GM19324 (cell line): ENCODE results near the gene DYRK1B.

ENCODE experiments used
- ATAC-seq: cut with Tn5 transposase; IDR thresholded peaks from one replicate; pipeline ENCODE4 v1.9.1; 2021; ENCODE audit warnings: mild to moderate bottlenecking, moderate library complexity; ENCODE audit not compliant: unreplicated experiment, low FRiP score

Gene DYRK1B

DNA sequence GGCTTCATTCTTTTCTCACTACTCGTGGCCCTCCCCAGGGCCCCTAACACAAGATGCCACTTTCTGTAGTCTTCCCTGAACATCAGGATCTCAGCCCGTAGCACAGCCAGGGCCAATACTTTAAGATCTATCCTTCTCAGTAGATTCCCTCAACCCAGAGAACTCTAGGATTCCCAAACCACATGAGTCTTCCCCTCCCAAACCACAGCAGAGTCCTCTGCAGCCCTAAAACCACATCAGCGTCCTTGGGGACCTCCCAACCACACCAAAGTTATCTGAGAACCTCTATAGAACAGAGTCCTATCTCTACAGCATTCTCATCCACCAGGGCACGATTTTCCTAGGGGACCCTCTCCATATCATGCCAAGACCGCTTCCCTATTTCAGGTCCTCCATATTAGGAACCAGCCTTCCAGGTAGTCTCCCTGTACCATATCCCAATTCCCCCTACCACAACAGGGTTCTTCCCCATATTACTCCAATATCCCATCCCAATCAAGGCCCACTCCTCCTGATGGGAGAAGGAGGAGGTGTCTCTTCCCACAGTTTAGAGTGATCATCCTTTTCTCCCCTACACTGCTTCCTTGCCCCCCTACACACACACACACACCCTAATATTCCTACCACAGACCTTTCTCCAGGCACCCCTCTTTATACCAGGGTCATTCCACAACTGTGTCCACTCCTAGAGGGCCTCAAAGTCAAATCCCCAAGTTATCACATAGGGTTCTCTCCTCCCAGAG lies 1.4 kb downstream of the DYRK1B start:
- ATAC-seq, result no peak

DNA sequence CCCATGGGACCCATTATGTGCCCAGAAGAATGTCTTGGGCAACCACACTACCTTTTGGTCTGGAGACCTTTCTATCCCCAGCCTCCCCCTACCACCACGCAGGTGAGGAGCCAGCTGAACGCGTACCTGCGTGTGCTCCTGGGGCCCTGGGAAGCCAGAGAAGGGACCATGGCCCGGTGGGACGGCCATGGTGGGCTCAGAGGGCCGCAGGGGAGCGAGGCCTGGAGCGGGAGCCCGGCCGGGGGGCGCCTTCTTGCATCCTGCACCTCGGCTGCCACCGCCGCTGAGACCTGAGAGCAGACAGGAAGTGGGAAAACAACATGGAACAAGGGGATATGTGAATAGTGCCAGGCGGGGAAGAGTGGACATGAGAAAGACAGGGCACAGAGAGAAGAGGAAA lies 2.3 kb downstream of the DYRK1B start:
- ATAC-seq, result no peak

DNA sequence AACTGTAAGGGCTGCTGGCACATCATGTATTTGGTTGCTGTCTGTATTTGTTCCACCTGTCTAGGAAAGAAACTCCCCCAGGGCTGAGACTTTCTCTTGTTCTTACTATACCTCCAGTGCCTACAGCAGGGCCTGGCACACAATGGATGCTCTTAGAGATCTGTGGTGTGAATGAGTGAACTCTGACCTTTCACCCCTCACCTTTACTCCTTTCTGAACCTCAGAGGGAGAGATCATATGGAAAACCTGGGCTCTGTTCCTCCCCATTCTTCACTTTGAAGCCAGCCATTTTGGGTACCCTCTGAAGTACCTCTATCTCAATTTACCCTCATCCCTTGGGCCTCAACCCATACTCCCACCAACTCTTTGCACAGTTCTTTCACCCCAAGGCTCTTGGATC lies 3.1 kb downstream of the DYRK1B start:
- ATAC-seq, result no peak

DNA sequence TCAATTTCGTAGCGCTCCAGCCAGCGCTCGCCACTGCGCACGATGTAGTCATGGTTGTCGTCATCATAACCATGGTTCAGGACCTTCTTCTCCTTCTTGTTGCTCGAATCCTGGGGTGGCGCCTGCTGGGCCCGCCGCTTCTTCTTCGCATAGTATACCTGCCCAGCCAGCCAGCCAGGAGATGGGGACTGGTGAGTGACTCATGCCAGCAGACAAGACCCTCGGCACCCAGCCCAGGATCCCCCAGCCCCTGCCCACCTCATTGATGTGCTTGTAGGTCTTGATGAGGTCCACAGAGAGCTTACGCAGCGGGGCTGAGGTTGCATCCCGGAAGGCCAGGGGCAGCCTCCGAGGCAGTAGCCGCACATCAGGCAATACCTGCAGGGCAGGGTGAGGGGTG lies 3.6 kb downstream of the DYRK1B start:
- ATAC-seq, result no peak

DNA sequence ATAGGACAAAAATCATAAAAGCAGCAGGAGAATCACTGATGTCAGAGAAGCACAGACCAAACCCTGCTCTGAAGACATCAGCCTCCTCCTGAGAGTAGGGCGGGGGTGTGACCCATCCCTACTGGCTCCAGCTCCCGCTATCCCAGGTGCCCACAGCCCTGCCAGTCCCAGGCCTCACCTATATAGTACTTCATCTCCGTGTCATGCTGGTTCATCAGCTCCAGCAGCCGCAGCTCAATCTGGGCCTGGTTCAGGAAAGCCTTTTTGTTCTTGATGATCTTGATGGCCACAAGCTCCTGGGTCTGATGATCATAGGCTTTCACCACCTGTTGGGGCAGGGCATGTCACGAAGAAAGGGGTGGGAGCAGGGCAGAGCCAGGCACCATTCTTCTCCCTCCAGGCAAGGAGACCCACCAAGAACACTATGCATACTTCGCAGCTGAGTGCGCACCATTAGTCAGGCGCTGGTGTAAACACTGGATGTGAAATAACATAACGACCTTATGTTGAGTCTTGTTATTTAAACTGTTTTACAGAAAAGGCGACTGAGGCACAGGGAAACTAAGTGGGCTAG lies 4.2 kb downstream of the DYRK1B start:
- no peak for ATAC-seq

DNA sequence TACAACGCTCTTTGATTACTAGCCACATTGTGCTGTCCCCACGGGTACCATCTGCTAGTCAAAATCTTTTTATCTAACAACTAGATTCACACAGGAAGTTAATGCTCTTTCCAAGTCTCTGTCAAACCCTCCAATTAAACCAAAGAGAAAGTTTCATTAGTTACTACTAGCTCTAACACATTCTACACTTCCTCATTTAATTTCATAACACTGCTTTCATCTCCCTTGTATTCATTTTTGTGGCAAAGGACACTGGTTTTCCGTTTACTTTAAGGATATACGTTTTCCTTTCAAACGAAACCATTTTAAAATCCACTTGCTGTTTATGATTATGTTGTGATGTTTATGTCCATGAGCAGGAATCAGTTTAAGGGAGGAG lies 5.3 kb downstream of the DYRK1B start:
- no peak for ATAC-seq

DNA sequence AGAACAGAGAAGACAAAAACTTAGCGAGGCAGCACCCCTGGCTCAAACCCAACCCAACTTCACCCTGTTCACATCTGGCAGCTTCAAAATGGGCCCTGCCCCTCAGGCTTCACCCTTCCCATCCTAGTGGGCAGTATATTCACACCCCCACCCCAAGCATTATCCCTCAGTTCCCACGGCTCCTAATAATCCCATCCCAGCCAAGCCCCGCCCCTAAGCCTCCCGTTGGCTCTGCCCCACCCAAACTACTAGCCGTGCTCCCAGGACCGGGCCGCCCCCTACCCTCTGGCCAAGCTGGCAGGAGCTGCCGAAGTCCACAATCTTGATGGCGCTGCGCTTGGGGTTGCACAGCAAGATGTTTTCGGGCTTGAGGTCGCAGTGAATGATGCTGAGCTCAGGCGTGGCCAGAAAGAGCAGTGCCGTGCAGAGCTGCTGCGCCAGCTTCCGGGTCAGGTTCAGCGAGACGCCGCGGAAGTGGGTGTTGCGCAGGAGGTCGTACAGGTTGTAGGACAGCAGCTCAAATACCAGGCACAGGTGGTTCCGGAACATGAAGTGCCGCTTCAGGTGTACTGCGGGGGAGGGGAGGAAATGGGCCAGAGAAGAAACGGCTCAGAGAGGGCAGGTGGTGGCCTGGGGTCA lies 5.8 kb downstream of the DYRK1B start:
- ATAC-seq, result no peak

DNA sequence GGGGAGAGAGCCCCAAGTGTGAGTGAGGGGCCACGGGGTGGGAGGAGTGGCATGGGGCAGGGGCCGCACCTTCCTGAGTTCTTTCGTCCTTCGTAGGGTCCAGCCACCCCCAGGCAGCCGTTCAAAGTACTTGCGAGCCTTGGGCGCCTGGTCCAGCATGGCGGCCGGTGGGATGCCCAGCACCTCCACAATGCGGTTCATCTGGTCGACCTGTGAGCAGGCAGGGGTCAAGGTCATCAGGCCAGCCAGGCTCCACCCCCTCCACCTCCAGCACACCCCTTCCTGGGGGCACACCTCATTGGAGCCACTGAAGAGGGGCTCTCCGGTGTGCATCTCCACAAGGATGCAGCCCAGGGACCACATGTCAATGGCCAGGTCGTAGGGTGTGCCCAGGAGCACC lies 6.7 kb downstream of the DYRK1B start:
- ATAC-seq, result no peak

DNA sequence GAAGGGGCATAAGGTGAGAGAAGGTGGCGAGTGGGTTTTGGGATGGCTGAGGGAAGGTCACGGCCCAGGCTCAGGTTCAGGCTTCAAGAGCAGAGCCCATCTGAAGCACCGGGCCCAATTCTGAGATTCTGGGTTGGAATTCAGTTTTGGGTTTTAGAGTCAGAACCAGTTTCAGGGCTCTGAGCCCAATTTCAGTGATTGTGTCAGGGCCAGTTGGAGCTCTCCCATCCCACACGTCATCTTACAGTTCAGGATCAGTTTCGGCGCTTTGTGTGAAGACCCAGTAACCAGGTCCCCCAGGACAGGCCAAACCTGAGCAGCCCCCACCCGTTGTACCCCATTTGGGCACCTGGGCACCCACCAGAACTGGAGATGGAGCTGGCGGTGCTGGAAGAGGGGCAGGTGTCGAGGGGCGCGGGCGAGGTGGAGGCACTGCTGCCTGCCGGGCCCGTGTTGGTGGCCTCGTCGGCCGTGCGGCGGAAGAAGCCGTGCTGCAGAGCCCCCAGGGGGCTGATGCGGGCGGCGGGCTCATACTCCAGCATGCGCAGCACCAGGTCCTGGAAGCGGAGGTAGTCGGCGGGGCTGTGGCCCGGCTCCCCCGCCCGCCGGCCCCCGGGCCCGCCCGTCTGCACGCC lies 7.5 kb downstream of the DYRK1B start:
- no peak for ATAC-seq

DNA sequence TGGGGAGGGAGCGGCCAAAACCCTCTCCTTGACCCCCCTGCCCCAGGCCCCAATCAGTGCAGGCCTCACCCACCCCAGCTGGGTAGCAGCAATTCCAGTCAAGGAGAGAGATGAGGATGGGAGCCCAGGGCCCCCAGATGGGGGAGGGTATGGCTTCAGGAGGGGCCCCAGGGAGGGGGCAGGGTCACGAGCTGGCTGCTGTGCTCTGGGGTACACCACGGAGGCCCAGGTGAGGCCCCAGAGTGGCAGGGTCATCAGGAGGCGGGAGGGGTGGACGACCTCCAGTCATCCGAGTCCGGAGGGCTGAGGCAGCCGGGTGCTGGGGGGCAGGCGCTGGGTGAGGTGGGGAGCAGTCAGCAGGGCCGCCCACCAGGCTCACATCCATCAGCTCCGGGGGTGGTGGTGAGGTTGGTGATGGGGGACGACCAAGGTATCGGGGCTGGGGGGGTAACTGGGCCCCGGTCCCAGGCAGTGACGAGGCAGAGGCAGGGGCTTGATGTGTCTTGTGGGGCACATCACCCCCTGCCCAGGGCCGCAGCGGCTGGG lies 8.4 kb downstream of the DYRK1B start:
- ATAC-seq, result no peak

DNA sequence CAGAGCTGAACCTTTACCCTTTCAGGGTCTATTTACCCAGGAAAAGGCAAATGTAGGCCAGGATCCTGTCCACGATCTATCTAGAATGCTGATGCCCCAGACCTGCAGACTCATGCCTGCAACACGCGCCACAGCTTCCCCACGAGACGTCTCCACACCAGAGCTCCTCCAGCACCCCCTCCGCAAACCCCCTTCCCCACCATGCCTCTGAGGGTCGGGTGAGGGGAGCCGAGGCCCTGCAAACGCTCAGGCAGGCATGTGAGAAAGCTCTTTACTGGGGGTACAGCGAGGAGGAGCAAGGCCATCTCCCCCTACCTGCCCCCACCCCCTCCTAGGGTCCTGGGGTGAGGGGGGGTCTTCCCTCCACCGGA lies 8.9 kb downstream of the DYRK1B start:
- ATAC-seq, result no peak

DNA sequence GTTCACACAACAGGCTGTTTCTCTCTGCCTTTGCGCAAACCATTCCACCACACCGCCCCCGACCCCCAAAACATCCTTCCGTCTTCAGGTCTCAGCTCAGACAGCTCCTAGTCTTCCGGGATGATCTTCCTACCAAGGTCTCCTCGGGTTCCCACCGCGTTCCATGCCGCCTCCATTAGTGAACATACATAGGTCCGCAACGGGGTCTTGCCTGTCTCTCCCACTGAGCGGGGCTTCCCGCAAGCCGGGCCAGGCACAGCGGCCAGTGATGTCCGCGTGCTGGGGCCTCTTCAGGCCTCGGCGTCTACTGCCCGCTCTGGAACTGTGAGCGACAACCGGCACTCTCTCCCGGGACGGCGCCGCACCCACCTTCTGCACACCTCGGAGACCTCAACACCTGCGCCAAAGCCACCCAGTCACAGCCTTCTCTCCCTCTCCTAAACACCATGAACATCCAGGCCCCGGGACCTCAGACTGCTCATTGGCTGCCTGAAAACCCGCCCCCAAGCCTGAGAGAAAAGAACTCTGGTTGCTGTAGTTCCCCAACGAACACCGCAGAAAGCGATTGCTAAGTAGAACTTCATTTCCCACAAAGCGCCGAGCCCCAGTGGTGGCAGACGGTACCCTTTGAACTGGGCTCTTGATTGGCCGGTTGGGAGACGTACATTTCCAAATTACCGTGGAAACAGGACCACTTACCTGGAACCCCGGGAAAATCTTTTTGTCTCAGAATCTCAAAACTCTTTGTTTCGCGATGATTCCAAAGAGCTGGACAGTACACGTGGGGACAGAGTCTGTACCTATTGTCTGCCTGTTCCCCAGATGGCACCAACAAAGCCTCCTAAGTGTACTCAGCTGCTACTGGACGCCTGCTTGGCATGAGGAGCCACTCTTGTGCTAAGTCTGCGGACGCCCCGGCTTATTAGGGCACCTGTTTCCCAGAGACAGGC lies 9.5 kb downstream of the DYRK1B start:
- ATAC-seq, result peak; percentile 87

DNA sequence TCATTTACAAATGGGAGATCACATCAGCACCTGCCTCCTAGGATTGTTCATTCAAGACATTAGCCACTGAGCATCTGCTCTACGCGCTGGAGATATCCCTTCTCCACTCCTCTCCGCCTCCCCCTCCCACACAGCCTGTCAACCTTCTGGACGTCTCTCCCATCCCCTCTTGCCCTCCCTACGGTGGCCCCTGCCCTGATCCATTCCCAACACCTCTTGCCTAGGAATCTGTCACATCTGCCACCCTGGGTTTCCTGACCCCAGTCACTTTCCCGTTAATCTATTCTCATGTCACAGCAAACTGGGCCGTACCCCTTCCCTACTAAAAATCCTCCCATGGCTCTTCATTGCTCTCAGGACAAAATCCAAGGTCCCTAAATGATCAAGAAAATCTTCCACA lies 10.3 kb downstream of the DYRK1B start:
- ATAC-seq, result no peak

DNA sequence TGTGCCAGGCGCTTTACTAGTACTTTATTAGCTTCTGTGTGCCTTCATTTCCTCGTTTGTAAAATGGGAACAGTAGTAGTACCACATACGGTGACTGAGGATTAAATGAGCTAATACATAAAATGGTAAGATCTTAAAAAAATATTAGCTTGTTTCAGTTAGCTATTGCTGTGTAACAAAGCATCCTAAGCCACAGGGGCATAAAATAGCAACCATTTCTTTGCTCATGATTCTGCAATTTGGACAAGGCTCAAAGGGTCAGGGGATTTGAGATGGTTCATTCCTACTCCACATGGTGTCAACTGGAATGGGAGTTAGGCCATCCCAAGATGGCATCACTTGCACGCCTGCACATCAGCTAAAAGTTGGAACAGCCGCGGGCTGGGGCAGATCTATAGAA lies 13.3 kb downstream of the DYRK1B start:
- ATAC-seq, result no peak

DNA sequence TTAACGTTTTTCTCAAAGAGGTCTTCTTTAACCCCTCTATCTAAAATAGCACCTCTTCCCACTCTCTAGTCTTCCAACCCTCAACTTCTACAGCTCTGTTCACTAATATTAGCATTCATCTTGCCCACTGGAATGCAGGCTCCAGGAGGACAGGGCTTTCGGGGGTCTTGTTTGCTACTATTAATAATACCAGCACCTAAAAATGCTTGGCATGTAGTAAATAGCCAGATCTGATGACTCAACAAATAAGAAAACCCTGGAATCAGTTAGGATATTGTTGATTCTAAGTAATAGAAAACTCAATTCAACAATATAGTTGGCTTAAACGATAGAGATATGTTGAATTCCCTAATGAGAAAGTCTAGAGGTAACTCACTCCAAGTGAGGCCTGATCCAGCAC lies 14.2 kb downstream of the DYRK1B start:
- ATAC-seq, result no peak

DNA sequence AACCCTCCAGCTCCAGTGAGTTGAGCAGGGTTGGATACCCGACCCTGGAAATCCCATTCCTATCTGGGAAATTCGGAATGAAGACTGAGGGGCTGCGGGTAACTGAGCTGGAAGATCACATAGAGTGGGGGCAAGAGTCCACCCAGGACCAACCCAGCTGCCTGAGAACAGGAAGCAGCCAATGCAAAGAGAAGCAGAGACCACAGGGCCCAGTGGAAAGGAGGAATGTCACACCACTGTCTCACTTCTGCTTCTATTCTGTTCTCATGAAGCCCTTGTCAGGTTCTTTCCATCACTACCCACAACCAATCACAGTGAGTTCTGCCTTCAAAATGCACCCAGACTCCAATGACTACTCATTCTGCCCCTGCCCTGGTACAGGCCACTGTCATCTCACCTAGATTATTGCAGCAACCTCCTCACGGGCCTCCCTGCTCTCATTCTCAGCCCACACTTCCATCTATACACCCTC lies 15.3 kb downstream of the DYRK1B start:
- peak; percentile 73 for ATAC-seq

DNA sequence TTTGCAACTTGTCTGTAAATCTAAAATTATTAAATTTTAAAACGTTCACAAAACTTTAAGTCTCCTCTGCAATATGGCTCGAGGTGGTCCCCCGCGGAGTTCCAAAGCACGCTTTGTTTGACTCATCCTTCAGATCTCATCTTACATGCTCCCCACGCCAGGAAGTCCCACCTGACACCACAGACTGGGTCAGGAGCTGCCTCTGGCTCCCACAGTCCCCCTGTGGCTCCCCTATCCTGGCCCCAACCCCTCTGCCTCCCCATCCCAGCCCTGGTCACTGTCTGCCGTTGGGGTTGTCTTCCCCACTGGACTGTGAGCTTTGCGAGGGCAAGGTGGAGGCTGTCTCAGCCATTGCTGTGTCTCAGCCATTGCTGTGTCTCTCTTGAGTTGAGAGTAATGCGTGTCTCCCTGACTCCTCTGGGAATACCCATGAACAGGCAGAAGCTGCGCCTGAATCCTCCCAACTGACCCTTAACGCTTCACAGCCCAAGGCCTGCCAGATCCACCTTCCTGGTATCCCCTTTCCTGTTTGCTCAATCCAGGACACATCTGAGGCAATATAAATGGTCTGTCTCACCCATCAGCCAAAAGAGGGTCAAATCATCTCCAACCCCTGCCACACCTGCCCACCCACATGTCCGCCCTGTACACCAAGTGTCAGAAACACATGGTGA lies 15.9 kb downstream of the DYRK1B start:
- no peak for ATAC-seq

DNA sequence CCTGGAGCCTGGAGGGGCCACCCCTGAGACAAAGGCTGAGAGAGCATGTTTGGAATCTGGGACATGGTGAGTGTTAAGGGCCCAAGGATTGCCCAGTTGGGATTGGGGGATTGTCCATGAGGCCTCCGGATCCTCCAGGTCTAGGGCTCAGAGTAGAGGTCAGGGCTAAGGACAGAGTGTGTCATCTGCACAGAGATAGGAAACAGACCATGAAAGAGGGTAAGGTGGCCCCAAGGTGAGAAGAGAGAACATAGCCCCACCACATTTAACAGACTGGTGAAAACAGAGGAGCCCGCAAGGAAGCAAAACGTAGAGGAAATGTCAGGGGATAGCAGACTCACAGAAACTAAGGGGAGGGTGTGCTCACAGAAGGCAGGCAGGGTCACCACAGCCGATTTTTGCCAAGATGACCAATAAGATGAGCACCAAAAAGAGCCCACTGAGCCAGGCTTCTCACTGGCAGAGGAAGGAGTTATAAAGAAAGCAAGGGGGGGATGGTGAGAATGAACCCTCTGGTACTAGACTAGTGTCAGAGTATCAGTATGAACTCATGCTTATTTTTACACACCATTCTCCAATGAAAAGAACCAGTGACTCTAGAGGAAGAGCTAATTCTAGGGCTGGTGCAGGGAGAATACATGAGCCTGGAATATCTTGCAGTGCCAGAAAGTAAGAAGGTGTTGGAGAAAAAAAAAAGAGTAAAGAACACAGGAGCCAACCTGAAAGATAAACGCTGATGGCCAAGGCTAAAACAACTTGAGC lies 17.5 kb downstream of the DYRK1B start:
- no peak for ATAC-seq

DNA sequence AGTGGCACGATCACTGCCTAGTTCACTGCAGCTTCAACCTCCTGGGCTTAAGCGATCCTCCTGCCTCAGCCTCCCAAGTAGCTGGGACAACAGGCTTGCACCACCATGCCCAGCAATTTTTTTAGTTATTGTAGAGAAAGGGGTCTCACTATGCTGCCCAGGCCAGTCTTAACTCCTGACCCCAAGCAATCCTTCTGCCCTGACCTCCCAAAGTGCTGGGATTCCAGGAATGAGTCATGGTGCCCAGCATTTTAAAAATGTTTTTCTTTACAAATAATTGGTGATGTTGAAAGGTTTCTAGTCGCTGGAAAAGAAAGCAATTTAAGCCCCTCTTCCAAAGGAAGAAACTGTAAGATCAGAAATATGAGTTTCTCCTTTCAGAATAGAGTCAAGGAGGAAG lies 19.4 kb downstream of the DYRK1B start:
- ATAC-seq, result no peak
